Kidney capillary endothelial cell (primary cell): ENCODE measurements around the gene CDK5.

ENCODE experiments used
- DNase-seq: peaks from one replicate; pipeline ENCODE4 v3.0.0-alpha.2; 2018; ENCODE audit warnings: low spot score

The CDK5 gene

GRCh38 chr7:151086802-151087244, 29.1 kb upstream of the CDK5 start:
- DNase-seq: no peak

GRCh38 chr7:151085691-151086620, 28.3 kb upstream of the CDK5 start, which contains the start of gene AGAP3:
TSS of gene AGAP3 (plus strand) at chr7:151086475. CDS start at chr7:151086742, 267 bp downstream.
- no peak for DNase-seq

GRCh38 chr7:151085329-151085690, 27.6 kb upstream of the CDK5 start:
- no peak for DNase-seq

- DNase-seq: no peak
Observed at GRCh38 chr7:151083824-151084160, 26.1 kb upstream of the CDK5 start.

- no peak for DNase-seq
Observed at GRCh38 chr7:151083071-151083823, 25.6 kb upstream of the CDK5 start, which contains the start of gene TMUB1. TSS of gene TMUB1 (minus strand) at chr7:151083493. CDS start at chr7:151082563, 930 bp downstream.

- no peak for DNase-seq
Observed at GRCh38 chr7:151082141-151083070, 24.7 kb upstream of the CDK5 start.

- DNase-seq: no peak
Observed at GRCh38 chr7:151081170-151082101, 23.7 kb upstream of the CDK5 start.

- peak; percentile 83 for DNase-seq
Observed at GRCh38 chr7:151080522-151081169, 22.9 kb upstream of the CDK5 start, which contains the start of gene FASTK. TSS of gene FASTK (minus strand) at chr7:151080809. CDS start at chr7:151080766, 43 bp downstream.

- no peak for DNase-seq
Observed at GRCh38 chr7:151080067-151080521, 22.4 kb upstream of the CDK5 start.

GRCh38 chr7:151079199-151079910, 21.7 kb upstream of the CDK5 start:
- DNase-seq: no peak

GRCh38 chr7:151078233-151079040, 20.7 kb upstream of the CDK5 start:
- no peak for DNase-seq

- no peak for DNase-seq
Observed at GRCh38 chr7:151077705-151078232, 20.1 kb upstream of the CDK5 start.

- no peak for DNase-seq
Observed at GRCh38 chr7:151076863-151077704, 19.4 kb upstream of the CDK5 start.

GRCh38 chr7:151075978-151076426, 18.3 kb upstream of the CDK5 start:
- DNase-seq: no peak

GRCh38 chr7:151075662-151075971, 17.9 kb upstream of the CDK5 start:
- no peak for DNase-seq

- no peak for DNase-seq
Observed at GRCh38 chr7:151074817-151075661, 17.3 kb upstream of the CDK5 start.
